A549 (cell line): ENCODE measurements around the gene NDUFA11. TPM values are rescaled to one million over a fixed set of nuclear protein-coding genes. Genes with fewer than 3 reads are reported as not detected.

Experiments
- ATAC-seq, 2 experiments: fragments of 200-7000 bp in 1 of 2; fragments of >200 bp in 1 of 2; cut with Nextera tagmentation in 1 of 2; cut with Tn5 transposase in 1 of 2; 3 replicates each; pipeline versions ENCODE4 v1.8.0 to v1.9.1; 2018 to 2020; ENCODE audit warnings: mild to moderate bottlenecking in 1 of 2, moderate library complexity in 1 of 2
- CTCF ChIA-PET: fragments of 300-600 bp; sonication (Branson Sonifier 250); formaldehyde crosslinking; extraction: SDS; loops from one replicate; lab custom pipeline; 2021; ENCODE audit warnings: antibody characterized with exemption, inconsistent platforms; lab: Yijun Ruan, JAX
- POLR2A ChIA-PET: fragments of 350-600 bp; formaldehyde crosslinking; extraction: SDS; loops from one replicate; lab custom pipeline; 2021; ENCODE audit warnings: antibody characterized with exemption, inconsistent platforms; lab: Yijun Ruan, JAX
- DNase-seq, 2 experiments: peaks; one replicate each; pipeline versions ENCODE4 v3.0.0 to v3.0.0-alpha.2; 2011 to 2016; ENCODE audit warnings: low read depth in 1 of 2, low spot score in 1 of 2
- FAIRE-seq: peaks from 2 replicates; lab custom pipeline; 2011; peaks lifted over from hg19 to GRCh38; lab: Jason Lieb, UNC
- H3K27ac ChIP-seq, 2 experiments: fragments of >200 bp; sonication (Bioruptor Twin); formaldehyde crosslinking; 3 replicates each; pipeline ENCODE4 v1.5.1; 2016 to 2017
- H3K4me1 ChIP-seq: fragments of >200 bp; sonication (Bioruptor Twin); formaldehyde crosslinking; 3 replicates; pipeline ENCODE4 v1.6.1; 2016
- H3K4me2 ChIP-seq: fragments of >200 bp; sonication (Bioruptor Twin); formaldehyde crosslinking; 3 replicates; pipeline ENCODE4 v1.6.1; 2016
- H3K4me3 ChIP-seq: fragments of >200 bp; sonication (Bioruptor Twin); formaldehyde crosslinking; 3 replicates; pipeline ENCODE4 v1.5.1; 2016
- H3K9me3 ChIP-seq: fragments of >200 bp; sonication (Bioruptor Twin); formaldehyde crosslinking; 3 replicates; pipeline ENCODE4 v1.6.1; 2016
- BHLHE40 ChIP-seq: IDR thresholded peaks from 2 replicates; pipeline ENCODE4 v1.6.1; 2012; ENCODE audit warnings: low read depth, low read length, inconsistent platforms
- CEBPB ChIP-seq, 2 experiments: fragments of >200 bp in 1 of 2; sonication (Bioruptor Twin) in 1 of 2; formaldehyde crosslinking in 1 of 2; IDR thresholded peaks; 2 replicates each; pipeline ENCODE4 v1.6.1; 2012 to 2016
- ESRRA ChIP-seq: fragments of 150-350 bp; IDR thresholded peaks from 2 replicates; pipeline ENCODE4 v1.6.1; 2014; ENCODE audit warnings: mild to moderate bottlenecking, low read length, borderline replicate concordance
- FOSL2 ChIP-seq, 2 experiments: fragments of 450-650 bp in 1 of 2; fragments of >200 bp in 1 of 2; sonication (Bioruptor Twin) in 1 of 2; formaldehyde crosslinking; IDR thresholded peaks; 2 replicates each; pipeline versions ENCODE4 v1.5.0 to v1.6.1; 2016 to 2020; ENCODE audit warnings: mild to moderate bottlenecking in 1 of 2, moderate library complexity in 1 of 2
- FOXS1 ChIP-seq: fragments of 250-450 bp; sonication (Bioruptor Pico); IDR thresholded peaks from 2 replicates; pipeline ENCODE4 v1.5.0; 2020; ENCODE audit warnings: mild to moderate bottlenecking, moderate library complexity
- HEYL ChIP-seq: fragments of 250-450 bp; sonication (Bioruptor Pico); IDR thresholded peaks from 2 replicates; pipeline ENCODE4 v1.8.0; 2021; ENCODE audit warnings: mild to moderate bottlenecking, moderate library complexity
- HOXA7 ChIP-seq: fragments of 250-450 bp; sonication (Bioruptor Pico); IDR thresholded peaks from 2 replicates; pipeline ENCODE4 v1.5.0; 2020; ENCODE audit warnings: mild to moderate bottlenecking, moderate library complexity
- HOXB13 ChIP-seq: fragments of 250-450 bp; sonication (Bioruptor Pico); IDR thresholded peaks from 2 replicates; pipeline ENCODE4 v1.5.0; 2020; ENCODE audit warnings: low read depth, mild to moderate bottlenecking, moderate library complexity
- KDM1A ChIP-seq: fragments of 200-600 bp; sonication (generic); IDR thresholded peaks from 2 replicates; pipeline ENCODE4 v1.6.1; 2016; ENCODE audit warnings: low read depth, mild to moderate bottlenecking
- MAZ ChIP-seq: fragments of 150-350 bp; IDR thresholded peaks from 2 replicates; pipeline ENCODE4 v1.6.1; 2014; ENCODE audit warnings: antibody characterized with exemption, low read depth, low read length, borderline replicate concordance
- NPAS2 ChIP-seq: fragments of 250-450 bp; sonication (Bioruptor Pico); IDR thresholded peaks from 2 replicates; pipeline ENCODE4 v1.8.0; 2022; ENCODE audit warnings: mild to moderate bottlenecking, moderate library complexity, borderline replicate concordance
- TFCP2L1 ChIP-seq: fragments of 250-450 bp; sonication (Bioruptor Pico); IDR thresholded peaks from 2 replicates; pipeline ENCODE4 v1.5.0; 2021; ENCODE audit warnings: mild to moderate bottlenecking
- TP53 ChIP-seq: fragments of 250-450 bp; sonication (Bioruptor Pico); IDR thresholded peaks from 2 replicates; pipeline ENCODE4 v1.5.0; 2021; ENCODE audit warnings: mild to moderate bottlenecking, moderate library complexity
- ZFP36 ChIP-seq: fragments of 450-650 bp; IDR thresholded peaks from 2 replicates; pipeline ENCODE4 v1.6.1; 2014; ENCODE audit warnings: borderline replicate concordance; ENCODE audit not compliant: partially characterized antibody
- ZNF302 ChIP-seq: fragments of 250-450 bp; sonication (Bioruptor Pico); IDR thresholded peaks from 2 replicates; pipeline ENCODE4 v1.9.0; 2021; ENCODE audit warnings: inconsistent platforms, mild to moderate bottlenecking, moderate library complexity
- WGBS: methylation state at CpG from one replicate; pipeline ENCODE4 v1.1.6; 2017; ENCODE audit errors: missing lambda C conversion rate; 5-methylcytosine and 5-hydroxymethylcytosine counted together
- polyA plus RNA-seq, 4 experiments: library from polyadenylated mRNA; depleted of rRNA in 3 of 4; stranded (reverse); fragments of >200 nt; fragmentation: RNase III in 1 of 4; extraction: RNeasy Plus Mini Kit Qiagen cat#74134 plus additional on column Dnase treatment in 1 of 4; gene quantifications; 2 replicates in 3 of 4; 3 replicates in 1 of 4; pipeline ENCODE4 v1.2.3, GENCODE V29; 2011 to 2017
- TF ChIP-seq, protein P1 (sequence below): fragments of 200-600 bp; sonication (generic); IDR thresholded peaks from 2 replicates; pipeline ENCODE4 v1.6.1; 2016; ENCODE audit warnings: antibody characterized with exemption, mild to moderate bottlenecking, moderate library complexity
- TF ChIP-seq, protein P2 (sequence below): fragments of 150-350 bp; IDR thresholded peaks from 2 replicates; pipeline ENCODE4 v1.6.1; 2014; ENCODE audit warnings: low read depth, mild to moderate bottlenecking, low read length
- TF ChIP-seq, protein P3 (sequence below): fragments of 250-450 bp; sonication (Bioruptor Pico); IDR thresholded peaks from 2 replicates; pipeline ENCODE4 v1.5.0; 2020; ENCODE audit warnings: low read depth, mild to moderate bottlenecking, moderate library complexity
- TF ChIP-seq, protein P4 (sequence below): IDR thresholded peaks from 2 replicates; pipeline ENCODE4 v1.6.1; 2012; ENCODE audit warnings: low read depth, borderline replicate concordance

NDUFA11 gene
- polyA plus RNA-seq, 2 of the 4 experiments (the other 2 are of a cell fraction): 75.0 to 173 TPM

DNA sequence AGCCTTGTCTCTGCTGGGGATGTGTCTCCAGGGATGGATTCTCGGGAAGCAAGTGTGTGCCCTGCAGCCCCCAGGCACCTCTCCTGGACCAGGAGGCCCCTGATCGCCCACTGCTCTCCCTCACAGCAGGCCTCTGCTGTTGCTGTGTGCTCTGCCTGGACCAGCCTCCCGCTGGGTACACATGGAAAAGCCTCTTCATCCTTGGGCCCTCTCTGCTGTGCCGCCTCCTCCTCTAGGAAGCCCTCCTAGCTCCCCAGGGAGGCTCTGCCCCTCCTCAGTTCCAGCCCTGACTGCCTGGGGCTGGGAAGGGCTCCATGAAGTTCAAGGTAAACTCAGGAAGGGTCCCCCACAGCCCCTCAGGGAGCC is 12.0 kb downstream of the NDUFA11 start:
- Histone ChIP-seq H3K4me1 (0 out of 3 replicates have a peak, but pooled peaks cover 3% of the 10 kb centered on the region), H3K9me3 (no peaks in the 10 kb centered on the region), H3K4me3 (no peak overlapping the region), H3K27ac (0 out of 6 replicates have a peak overlapping the region, but pooled peaks of 1 of the 2 experiments have one; percentile 20)
- no peak for FAIRE-seq
- ChIA-PET POLR2A (interaction anchor here (2.5 kb wide), 1 partner anchor 63 kb away, joined by 11 read pairs; no protein-coding TSS in a partner anchor), CTCF (interaction anchor here (0.8 to 5.5 kb wide), 13 partner anchors 8 to 119 kb away, joined by 3 to 56 read pairs (median 4); partner anchors contain the start of genes NDUFA11 and NRTN)
- WGBS: 50% methylated on average over 1 of the region's 4 CpGs
- no peak for DNase-seq
- ATAC-seq: peak in 1 of 2 experiments; percentile 15; a peak in 3 of 6 replicates
- TF ChIP-seq ZFP36: peak; percentile 45
- no peak for TF ChIP-seq FOSL2 (IDR thresholded peaks at IDR 0.05)
- TF ChIP-seq FOSL2 (CRISPR knock-in tag; IDR thresholded peaks at IDR 0.05): no peak
- no peak for TF ChIP-seq BHLHE40
- no peak for TF ChIP-seq HOXB13
- TF ChIP-seq, all 56 proteins: peak for 1
- H3K4me2 ChIP-seq: no peak overlapping the region

DNA sequence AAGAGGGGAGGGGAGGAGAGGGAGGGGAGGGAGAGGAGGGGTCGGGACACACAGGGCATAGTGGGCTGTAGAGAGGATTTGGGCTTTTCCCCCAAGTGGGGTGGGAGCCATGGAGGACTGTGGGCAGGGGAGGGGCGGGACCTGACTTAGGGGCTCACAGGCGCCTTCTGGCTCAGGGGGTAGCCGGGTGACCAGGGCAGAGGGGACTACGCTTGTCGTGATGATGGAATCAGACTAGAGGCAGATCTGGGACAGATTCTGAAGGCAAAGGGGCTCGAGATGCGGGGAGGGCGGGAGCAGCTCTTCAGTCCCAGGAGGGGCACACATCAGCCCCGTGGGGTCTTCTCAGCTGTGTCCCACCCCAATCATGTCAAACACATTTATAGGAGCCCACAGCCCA is 13.5 kb downstream of the NDUFA11 start:
- Histone ChIP-seq H3K4me3 (no peak overlapping the region), H3K27ac (peak overlapping the region in 1 of 2 experiments; percentile 53; a peak in 1 of 6 replicates), H3K4me1 (0 out of 3 replicates have a peak, but pooled peaks cover 3% of the 10 kb centered on the region), H3K9me3 (no peaks in the 10 kb centered on the region), H3K4me2 (0 out of 3 replicates have a peak overlapping the region, but pooled peaks have one; percentile 8)
- POLR2A ChIA-PET: interaction anchor here (2.5 kb wide), 1 partner anchor 62 kb away, joined by 11 read pairs; no protein-coding TSS in a partner anchor
- ATAC-seq (no peak; a peak in 1 of 6 replicates), FAIRE-seq (no peak), DNase-seq (no peak)
- WGBS: 67% methylated on average over 8 of the region's 10 CpGs
- TF ChIP-seq CEBPB (IDR thresholded peaks at IDR 0.05) (no peak), FOXS1 (CRISPR knock-in tag) (no peak), ESRRA (no peak), TP53 (CRISPR knock-in tag) (no peak), FOSL2 (IDR thresholded peaks at IDR 0.05) (no peak), FOSL2 (CRISPR knock-in tag; IDR thresholded peaks at IDR 0.05) (no peak), HEYL (CRISPR knock-in tag) (no peak), BHLHE40 (no peak), ZNF302 (CRISPR knock-in tag) (no peak), HOXA7 (CRISPR knock-in tag) (no peak), HOXB13 (no peak), TFCP2L1 (CRISPR knock-in tag) (no peak), KDM1A (no peak), MAZ (no peak), ZFP36 (no peak), NPAS2 (no peak)
- TF ChIP-seq, protein P1, sequence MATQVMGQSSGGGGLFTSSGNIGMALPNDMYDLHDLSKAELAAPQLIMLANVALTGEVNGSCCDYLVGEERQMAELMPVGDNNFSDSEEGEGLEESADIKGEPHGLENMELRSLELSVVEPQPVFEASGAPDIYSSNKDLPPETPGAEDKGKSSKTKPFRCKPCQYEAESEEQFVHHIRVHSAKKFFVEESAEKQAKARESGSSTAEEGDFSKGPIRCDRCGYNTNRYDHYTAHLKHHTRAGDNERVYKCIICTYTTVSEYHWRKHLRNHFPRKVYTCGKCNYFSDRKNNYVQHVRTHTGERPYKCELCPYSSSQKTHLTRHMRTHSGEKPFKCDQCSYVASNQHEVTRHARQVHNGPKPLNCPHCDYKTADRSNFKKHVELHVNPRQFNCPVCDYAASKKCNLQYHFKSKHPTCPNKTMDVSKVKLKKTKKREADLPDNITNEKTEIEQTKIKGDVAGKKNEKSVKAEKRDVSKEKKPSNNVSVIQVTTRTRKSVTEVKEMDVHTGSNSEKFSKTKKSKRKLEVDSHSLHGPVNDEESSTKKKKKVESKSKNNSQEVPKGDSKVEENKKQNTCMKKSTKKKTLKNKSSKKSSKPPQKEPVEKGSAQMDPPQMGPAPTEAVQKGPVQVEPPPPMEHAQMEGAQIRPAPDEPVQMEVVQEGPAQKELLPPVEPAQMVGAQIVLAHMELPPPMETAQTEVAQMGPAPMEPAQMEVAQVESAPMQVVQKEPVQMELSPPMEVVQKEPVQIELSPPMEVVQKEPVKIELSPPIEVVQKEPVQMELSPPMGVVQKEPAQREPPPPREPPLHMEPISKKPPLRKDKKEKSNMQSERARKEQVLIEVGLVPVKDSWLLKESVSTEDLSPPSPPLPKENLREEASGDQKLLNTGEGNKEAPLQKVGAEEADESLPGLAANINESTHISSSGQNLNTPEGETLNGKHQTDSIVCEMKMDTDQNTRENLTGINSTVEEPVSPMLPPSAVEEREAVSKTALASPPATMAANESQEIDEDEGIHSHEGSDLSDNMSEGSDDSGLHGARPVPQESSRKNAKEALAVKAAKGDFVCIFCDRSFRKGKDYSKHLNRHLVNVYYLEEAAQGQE: no peak
- TF ChIP-seq, protein P2, sequence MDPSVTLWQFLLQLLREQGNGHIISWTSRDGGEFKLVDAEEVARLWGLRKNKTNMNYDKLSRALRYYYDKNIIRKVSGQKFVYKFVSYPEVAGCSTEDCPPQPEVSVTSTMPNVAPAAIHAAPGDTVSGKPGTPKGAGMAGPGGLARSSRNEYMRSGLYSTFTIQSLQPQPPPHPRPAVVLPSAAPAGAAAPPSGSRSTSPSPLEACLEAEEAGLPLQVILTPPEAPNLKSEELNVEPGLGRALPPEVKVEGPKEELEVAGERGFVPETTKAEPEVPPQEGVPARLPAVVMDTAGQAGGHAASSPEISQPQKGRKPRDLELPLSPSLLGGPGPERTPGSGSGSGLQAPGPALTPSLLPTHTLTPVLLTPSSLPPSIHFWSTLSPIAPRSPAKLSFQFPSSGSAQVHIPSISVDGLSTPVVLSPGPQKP: no peak
- TF ChIP-seq, protein P3, sequence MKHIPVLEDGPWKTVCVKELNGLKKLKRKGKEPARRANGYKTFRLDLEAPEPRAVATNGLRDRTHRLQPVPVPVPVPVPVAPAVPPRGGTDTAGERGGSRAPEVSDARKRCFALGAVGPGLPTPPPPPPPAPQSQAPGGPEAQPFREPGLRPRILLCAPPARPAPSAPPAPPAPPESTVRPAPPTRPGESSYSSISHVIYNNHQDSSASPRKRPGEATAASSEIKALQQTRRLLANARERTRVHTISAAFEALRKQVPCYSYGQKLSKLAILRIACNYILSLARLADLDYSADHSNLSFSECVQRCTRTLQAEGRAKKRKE (CRISPR knock-in tag): no peak
- TF ChIP-seq, protein P4, sequence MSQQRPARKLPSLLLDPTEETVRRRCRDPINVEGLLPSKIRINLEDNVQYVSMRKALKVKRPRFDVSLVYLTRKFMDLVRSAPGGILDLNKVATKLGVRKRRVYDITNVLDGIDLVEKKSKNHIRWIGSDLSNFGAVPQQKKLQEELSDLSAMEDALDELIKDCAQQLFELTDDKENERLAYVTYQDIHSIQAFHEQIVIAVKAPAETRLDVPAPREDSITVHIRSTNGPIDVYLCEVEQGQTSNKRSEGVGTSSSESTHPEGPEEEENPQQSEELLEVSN: no peak
- CTCF ChIA-PET: interaction anchor here (1.0 to 5.5 kb wide), 6 partner anchors 44 to 117 kb away, joined by 3 to 56 read pairs (median 12); partner anchors contain the start of gene NRTN
